GM19023 (cell line): ENCODE results near the gene LIX1L.

Experiments
- ATAC-seq: cut with Tn5 transposase; IDR thresholded peaks from one replicate; pipeline ENCODE4 v1.9.1; 2021; ENCODE audit warnings: mild to moderate bottlenecking, moderate library complexity; ENCODE audit not compliant: unreplicated experiment

LIX1L gene

GRCh38 chr1:145897969-145898368 is 59.8 kb downstream of the LIX1L start:
- ATAC-seq = no peak

GRCh38 chr1:145895471-145895870 is 62.3 kb downstream of the LIX1L start:
- ATAC-seq = no peak

GRCh38 chr1:145893306-145894055 is 64.3 kb downstream of the LIX1L start:
- ATAC-seq = no peak

DNA sequence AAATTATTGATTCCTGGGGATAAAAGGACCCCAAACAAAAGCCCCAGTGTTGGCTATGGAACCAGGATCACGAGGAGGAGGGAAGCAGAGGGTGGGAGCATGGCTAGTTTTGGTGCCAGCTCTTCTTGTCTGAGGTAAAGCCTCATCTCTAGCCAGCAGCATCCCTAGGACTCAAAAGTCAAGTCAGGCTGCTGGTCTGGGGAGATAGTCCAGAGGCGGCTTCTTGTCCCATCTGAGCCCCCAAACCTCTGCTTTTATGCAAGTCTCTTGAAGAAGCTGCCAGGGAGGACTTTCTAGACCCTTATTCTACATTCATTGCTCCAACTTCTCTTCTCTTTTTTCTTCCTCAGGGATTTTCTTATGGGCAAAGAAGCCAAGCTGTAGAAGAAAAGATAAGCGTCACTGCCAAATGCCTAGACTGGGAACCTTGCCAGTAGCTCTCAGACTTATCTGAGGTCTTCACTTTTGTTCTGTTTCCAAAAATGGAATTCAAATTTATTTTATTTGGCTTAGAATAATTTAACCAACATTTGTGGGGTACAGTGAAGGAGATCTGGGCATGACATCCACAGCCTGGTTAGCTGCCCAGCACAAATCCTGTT is 65.2 kb downstream of the LIX1L start:
- no peak for ATAC-seq

- no peak for ATAC-seq
These were observed 66.0 kb downstream of the LIX1L start for GRCh38 chr1:145891587-145892485.

DNA sequence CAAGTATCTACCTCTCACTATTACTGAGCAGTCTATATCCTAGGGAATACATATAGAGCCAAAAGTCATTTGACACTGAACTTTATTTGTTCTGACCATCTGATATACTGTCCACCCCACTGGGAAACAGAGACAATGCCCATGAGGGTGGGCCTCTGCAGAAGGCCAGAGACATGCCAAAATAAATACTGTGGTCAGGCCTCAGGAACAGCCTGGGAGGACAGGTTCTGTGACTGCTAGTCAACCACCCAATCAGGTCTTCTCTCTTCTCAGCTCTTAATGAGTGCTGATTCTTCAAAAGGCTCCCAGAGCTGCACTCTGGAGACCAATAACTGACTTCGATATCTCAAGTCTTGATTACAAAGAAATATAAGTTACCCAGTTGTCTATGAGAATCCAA is 66.7 kb downstream of the LIX1L start:
- ATAC-seq = no peak

DNA sequence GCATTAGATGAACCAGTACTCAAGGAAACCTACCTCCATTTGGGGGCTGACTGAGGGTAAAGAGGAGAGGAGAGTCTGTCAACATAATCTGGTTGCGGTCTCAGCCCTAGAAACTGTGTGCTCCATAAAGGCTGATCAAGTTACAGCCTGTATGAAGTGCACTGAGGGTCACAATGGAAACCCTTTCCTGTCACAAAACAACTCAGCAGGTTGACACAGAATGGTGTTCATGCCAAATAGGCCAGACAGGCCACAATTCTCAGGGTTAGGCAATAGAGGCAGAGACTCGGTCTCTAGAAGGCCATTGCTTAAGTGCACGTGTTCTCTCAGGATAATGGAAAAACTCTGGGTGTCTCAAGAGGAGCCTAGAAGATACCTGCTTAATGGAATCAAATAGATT is 68.1 kb downstream of the LIX1L start:
- no peak for ATAC-seq

- ATAC-seq = no peak
These were observed 70.2 kb downstream of the LIX1L start for GRCh38 chr1:145887631-145888030.

DNA sequence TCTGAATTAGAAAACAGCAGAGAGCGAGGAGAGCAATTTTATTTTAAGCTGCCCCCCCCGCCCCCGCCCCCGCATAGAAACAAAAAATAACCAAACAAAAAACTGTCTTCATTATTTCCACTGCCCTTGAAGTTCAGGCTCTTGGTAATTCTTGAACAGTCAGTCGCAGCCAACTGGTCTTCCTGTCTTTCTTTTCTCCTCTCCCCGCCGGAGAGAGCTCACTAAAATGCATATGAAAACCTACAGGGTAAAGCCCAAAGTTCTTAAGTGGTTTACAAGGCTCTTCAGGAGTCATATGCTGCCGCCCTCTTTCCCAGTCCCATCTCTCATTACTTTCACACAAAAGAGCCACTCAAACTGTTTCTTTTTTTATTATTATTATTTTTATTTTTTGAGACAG is 71.0 kb downstream of the LIX1L start:
- no peak for ATAC-seq

- no peak for ATAC-seq
These were observed 71.4 kb downstream of the LIX1L start for GRCh38 chr1:145886390-145886789.

GRCh38 chr1:145885738-145886287 is 72.0 kb downstream of the LIX1L start, which contains the start of gene ANKRD35:
TSS of gene ANKRD35 (minus strand) at chr1:145885866. CDS start at chr1:145885758, 108 bp downstream.
- ATAC-seq = peak; percentile 99

DNA sequence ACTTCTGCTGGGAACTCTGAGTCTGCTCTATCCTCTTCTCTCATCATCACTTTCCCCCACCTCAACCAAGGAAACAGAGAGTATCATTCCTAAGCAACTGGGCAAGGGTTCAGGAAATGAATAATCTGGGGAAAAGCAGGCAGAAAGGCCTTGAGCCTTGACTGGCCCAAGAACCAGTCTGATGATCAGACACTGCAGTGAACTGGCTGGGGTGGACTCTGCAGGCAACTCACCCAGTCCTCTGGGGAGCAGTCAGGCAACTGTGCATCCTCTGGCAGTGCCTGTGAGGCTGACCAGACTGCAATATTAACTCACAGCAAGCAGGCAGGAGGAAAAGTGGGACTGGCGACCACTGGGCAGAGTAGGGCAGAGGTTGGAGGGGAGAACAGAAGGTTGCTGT is 73.1 kb downstream of the LIX1L start:
- no peak for ATAC-seq
